Panc1 (cell line): ENCODE data around the gene SORCS1.

ENCODE experiments used
- CTCF ChIP-seq: fragments of 450-650 bp; IDR thresholded peaks from 2 replicates; pipeline ENCODE4 v1.5.1; 2017; ENCODE audit warnings: mild to moderate bottlenecking
- POLR2AphosphoS5 ChIP-seq: IDR thresholded peaks from 2 replicates; pipeline ENCODE4 v1.6.1; 2012; ENCODE audit warnings: mild to moderate bottlenecking, low read depth, low read length, moderate library complexity
- TF ChIP-seq, protein P1 (sequence below), 2 experiments: IDR thresholded peaks; 2 replicates each; pipeline ENCODE4 v1.6.1; 2011 to 2012; ENCODE audit warnings: low read depth in 2 of 2, control low read depth in 1 of 2, low read length in 1 of 2, mild to moderate bottlenecking in 1 of 2, moderate library complexity in 1 of 2; ENCODE audit not compliant: insufficient read depth in 1 of 2

DNA sequence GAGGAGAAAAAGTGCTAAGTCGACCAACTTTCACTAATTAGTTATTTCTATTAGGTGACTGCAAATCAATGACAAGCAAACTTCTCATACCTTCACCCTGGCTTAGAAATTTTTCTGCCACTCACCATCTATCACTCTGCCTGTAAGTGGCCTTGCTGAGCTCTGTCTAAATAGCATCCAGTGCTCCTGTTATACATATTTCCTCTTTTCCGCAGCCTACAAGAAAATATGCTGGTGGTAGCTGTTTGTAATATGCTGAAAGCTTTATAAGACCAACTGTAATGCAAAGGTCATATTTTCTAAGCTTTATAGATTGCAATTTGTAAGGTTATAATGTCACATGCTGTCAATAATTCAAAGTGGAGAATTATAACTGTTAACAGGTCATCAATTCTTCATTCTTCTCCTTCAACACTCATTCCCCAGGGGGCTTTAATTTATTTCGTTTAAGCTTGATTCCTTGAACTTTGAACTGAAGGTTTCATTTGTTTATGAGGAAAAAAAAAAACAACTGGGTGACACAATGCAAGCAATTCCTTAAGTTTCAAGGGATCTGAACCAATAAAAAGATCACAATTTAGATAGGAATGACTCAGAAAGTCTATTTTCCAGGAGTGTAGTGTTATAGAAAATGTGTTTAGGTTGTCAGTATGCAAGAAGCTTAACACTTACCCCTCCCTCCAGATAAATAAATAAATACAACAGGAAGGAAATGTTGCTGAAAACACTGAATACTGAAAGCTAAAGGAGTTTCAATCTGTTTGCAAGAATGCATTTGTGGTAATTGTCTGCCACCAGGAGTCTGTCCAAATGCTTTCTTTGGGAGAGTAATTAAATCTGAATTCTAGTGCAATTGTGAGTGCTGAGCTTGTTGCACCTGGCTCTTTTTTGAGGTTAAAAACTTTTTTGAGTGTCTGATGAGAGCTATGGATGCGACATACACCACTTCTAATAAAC is 183.7 kb downstream of the SORCS1 start:
- TF ChIP-seq CTCF (no peak), POLR2AphosphoS5 (no peak)
- TF ChIP-seq, protein P1, sequence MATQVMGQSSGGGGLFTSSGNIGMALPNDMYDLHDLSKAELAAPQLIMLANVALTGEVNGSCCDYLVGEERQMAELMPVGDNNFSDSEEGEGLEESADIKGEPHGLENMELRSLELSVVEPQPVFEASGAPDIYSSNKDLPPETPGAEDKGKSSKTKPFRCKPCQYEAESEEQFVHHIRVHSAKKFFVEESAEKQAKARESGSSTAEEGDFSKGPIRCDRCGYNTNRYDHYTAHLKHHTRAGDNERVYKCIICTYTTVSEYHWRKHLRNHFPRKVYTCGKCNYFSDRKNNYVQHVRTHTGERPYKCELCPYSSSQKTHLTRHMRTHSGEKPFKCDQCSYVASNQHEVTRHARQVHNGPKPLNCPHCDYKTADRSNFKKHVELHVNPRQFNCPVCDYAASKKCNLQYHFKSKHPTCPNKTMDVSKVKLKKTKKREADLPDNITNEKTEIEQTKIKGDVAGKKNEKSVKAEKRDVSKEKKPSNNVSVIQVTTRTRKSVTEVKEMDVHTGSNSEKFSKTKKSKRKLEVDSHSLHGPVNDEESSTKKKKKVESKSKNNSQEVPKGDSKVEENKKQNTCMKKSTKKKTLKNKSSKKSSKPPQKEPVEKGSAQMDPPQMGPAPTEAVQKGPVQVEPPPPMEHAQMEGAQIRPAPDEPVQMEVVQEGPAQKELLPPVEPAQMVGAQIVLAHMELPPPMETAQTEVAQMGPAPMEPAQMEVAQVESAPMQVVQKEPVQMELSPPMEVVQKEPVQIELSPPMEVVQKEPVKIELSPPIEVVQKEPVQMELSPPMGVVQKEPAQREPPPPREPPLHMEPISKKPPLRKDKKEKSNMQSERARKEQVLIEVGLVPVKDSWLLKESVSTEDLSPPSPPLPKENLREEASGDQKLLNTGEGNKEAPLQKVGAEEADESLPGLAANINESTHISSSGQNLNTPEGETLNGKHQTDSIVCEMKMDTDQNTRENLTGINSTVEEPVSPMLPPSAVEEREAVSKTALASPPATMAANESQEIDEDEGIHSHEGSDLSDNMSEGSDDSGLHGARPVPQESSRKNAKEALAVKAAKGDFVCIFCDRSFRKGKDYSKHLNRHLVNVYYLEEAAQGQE (IDR thresholded peaks at IDR 0.05; ENCODE audit: insufficient read depth in 1 of 2, low read depth in 2 of 2, low read length in 1 of 2) = no peak
